Measurements from ENCODE around the gene NUDT13.

The NUDT13 gene

DNA sequence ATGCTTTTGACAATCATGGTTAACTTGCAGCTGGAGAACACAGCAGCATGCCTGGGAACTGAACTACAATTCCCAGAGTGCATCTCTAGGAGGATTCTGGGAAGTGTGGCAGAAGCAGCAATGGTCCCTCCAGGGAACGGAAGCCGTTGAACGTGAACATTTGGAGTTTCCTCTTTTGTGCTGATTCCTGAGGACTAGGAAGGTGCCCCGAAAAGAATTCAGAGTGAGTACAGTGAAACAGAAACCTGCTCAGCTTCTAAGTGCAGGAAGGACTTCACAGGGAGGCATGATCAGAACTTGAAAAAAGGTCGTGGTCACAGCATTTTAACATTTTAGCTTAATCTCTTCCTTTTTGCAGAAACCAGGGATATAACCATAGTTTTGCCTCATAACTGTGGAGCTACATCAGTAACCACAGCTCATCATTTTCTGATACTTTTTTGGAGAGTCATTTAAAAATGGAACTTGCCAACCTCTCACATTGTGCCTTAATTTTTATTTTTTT lies at the start of gene NUDT13:
Gene NUDT13, plus strand, starts transcription at position 111 of the 505 bp plus-strand sequence. CDS start 3,911 bp downstream, outside the sequence.
- peak in 1 of 3 donors; percentile 12 for DNase-seq (ENCODE audit: low read depth in 3 of 3, low spot score in 1 of 3)

DNA sequence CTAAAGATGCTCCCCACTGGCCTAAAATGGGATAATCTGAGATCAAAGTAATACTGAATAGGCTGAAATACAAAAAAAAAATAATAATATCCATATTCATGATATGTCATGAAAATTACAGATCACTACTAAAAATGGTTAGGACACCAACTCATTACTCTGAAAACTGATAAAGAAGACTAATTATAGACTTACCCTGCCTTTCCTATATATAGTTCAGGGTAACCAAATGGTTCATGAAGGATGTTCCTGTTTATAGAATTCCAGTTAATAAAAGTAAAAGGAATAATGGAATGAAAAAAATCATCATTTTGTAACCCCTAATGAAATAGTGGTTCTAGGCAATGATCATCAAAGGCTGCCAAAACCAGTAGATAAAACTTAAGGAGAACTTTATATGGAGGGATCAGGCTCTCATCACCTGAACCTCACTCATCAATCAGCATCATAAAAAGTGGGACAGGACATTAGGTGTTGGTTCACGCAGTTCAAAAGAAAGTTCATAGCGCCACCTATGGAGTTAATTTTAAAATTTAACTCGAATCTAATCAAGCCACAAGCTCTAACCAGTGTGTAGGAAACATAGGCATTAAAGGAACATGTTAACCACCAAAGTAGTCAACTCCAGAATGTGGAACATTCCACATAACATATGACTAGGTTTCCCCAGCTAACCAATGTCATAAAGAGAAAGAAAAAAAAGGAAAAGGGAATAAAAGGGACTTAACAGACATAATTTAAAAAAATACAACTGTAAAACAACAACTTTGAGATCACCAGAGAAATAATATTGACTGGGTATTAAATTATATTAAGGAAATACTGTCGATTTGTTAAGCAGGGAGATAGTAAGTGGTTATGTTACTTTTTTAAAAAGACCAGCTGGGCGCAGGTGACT lies 49.3 kb upstream of the NUDT13 start:
- DNase-seq (ENCODE audit: low read depth in 3 of 3, low spot score in 1 of 3), result no peak

DNA sequence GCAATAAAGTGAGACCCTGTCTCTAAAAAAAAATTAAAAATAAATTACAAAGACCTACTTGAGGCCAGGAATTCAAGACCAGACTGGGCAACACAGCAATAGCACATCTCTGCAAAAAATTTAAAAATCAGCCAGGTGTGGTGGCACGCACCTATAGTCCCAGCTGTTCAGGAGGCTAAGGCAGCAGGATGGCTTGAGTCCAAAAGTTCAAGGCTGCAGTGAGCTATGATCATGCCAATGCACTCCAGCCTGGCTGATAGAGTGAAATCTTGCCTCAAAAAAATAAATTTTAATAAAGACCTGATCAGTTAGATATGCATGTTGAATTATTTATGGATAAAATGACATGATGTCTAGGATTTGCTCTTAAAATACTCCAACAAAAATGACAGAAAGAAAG lies 48.5 kb upstream of the NUDT13 start:
- DNase-seq (ENCODE audit: low read depth in 3 of 3, low spot score in 1 of 3), result no peak

DNA sequence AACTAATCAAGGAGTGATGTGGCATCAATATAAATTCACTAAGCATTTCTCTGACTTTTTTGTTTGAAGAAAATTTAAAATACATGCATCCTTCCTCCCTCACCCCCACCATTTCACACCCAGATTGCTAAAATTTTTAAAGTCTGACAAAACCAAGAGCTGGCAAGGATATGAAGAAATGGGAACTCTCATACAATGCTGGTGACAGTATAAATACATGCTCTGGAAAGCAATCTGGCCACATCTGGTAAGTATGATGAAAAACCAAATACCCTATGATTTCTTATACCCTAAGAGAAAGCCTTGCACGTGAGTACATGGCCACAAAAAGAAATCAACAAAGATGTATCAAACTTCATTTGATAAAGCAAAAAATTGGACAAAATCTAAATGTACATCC lies 44.8 kb upstream of the NUDT13 start:
- no peak for DNase-seq (ENCODE audit: low read depth in 3 of 3, low spot score in 1 of 3)

DNA sequence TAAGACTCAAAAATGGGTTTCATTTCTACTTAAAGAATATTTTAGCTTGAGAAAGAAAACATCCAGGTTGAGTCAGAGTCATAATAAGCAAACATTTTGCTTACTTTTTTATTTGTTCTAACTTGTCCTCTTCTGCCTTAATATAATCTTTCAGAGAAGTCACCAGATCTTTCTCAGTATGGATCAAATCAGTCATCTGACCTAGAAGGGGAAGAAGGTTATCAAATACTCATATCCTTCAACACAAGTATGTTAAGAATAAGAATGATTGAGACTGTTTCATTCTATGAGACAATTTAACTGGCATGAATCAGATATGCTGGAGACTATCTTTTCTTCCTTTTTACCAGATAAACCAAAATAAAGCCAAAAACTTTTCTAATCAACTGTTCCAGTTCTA lies 36.6 kb upstream of the NUDT13 start:
- DNase-seq (ENCODE audit: low read depth in 3 of 3, low spot score in 1 of 3), result no peak

DNA sequence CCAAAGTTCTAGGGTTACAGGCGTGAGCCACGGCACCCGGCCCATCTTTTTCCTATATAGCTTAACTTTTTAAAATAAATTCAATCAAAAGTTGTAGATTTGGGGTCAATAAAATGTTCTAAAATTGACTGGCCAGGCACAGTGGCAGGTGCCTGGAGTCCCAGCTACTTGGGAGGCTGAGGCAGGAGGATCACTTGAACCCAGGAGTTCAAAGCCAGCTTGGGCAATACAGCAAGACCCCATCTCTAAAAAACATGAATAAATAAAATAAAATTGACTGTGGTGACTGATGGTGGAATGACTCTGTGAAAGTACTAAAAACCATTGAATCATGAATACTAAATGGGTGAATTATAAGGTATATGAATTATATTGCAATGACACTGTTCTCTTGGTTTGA lies 34.4 kb upstream of the NUDT13 start:
- DNase-seq (ENCODE audit: low read depth in 3 of 3, low spot score in 1 of 3), result no peak

DNA sequence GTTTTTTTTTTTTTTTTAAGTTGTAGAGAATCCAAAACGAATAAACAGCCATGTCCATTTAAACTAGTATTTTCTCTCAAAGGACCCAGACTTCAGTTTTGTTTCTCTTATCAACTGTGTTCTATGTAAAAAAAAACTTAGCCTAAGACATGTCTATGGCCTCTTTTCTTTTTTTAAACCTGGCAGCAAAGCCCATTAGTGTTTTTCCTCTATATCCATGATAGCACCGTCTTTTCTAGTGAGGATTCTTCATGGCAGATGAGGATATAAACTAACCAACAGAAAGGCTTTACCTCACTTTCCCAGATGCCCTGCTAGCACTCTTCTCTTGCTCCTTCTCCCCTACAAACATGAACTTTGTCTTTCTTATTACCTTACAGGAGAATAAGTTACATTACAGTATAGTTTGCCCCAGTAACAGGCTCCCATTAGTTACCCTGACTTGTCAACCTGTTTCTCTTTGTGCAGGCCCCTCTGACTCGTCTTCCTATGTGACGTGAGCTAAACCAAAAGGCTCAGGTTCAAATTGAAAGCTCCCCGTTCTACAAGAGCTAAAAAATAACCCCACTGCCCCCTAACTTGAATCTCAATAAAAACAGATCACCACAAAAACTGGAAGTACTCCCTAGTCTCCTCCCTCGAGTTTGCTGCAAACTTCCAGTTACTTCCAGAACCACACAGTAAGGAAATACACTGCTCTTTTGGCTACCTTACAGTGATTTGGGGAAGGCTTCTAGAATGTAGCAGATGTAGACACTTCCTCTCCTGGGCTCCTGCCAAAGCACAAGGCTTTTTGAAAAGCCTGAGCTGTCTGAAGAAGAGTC lies 33.7 kb upstream of the NUDT13 start:
- no peak for DNase-seq (ENCODE audit: low read depth in 3 of 3, low spot score in 1 of 3)

DNA sequence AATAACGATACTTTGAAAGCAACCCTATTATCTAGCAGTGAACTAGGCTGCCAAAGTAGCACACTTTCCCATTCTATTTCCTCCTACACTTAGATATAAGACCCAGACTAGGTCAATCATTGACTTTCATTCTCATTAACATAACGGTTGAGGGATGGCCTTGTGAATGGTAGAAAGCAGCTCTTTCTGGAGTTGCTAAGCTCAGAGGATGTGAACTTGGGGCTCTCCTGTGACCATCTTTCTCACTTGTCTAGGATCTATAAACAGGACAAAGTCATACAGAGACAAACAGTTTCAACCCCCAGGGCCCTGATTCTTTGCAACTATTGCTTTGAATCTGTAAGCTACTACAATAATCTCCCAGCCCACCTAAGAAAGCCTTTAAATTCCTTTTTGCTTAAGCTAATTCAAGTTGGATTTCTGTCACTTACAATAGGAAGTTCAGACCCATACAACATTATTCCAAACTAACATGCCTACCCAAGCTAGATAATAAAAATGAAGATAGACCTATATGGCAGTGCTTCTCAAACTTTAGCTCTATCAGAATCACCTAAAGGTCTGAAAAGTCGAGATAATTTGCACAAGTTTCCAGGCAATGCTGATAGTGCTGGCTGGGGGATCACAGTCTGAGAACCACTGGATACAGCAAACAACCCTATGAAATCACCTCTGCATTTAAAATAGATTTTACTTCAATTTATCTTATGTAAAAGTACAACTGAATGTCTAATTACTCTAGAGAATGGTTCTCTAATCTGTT lies 30.3 kb upstream of the NUDT13 start:
- DNase-seq (ENCODE audit: low read depth in 3 of 3, low spot score in 1 of 3), result no peak

DNA sequence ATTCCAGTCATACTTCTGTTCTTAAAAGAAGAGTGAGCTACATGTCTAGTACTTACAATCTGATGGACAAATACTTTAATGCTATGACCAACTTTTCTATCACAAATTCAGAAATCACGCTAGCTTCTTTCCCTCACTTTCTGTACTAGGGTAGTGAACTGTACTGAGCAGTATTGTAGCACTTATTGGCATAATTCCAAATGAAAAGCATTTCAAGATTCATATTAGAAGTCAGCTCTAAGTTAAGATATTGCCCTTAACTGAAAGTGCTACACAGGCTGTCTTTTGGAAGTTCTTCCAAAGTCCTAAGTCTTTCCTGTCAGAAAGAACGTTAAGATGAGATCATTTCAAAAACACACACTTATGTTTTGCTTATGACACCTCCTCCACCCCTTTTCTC lies 27.0 kb upstream of the NUDT13 start:
- DNase-seq (ENCODE audit: low read depth in 3 of 3, low spot score in 1 of 3), result no peak

DNA sequence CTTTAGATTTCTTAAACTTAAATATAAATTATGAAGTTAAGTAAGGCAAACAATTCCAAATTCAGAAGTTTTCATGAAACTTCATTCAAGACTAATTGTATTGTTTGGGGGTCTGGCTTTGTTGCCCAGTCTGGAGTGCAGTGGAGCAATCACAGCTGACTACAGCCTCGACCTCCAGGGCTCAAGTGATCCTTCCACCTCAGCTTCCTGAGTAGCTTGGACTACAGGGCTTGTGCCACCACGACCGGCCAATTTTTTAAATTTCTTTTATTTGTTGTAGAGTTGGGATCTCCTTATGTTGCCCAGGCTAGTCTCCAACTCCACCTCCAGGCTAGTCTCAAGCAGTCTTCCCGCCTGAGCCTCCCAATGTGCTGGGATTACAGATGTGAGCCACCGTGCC lies 26.0 kb upstream of the NUDT13 start:
- no peak for DNase-seq (ENCODE audit: low read depth in 3 of 3, low spot score in 1 of 3)

DNA sequence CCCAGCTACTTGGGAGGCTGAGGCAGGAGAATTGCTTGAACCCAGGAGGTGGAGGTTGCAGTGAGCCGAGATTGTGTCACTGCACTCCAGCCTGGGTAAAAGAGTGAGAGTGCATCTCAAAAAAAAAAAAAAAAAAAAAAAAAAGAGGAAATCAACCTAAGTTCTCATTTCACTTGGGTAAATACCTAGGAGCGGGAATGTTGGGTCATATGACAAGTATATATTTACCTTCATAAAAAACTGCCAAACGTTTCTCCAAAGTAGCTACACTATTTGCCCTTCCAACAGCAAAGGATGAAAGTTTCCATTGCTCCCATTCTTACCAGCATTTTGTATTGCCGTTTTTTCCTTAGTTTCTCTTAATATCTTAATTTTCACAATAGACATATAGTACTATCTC lies 23.4 kb upstream of the NUDT13 start:
- no peak for DNase-seq (ENCODE audit: low read depth in 3 of 3, low spot score in 1 of 3)

DNA sequence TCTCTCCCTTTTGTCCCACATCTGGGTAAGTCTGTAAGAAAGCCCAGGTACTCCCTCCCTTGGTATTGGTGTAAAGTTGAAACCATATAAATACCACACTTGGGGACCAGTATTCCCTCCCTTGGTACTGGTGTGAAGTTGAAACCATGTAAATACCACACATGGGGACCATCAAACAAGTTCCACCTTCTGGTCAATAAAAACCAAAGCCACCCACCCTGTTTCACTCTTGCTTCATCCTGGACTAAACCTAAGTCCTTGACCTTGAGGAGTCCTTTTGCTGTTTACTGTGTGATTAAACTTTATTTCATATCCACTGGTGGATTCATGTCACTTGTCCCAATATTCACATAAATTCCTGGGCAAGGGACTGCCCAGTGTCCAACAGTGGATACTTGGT lies 22.0 kb upstream of the NUDT13 start:
- no peak for DNase-seq (ENCODE audit: low read depth in 3 of 3, low spot score in 1 of 3)

DNA sequence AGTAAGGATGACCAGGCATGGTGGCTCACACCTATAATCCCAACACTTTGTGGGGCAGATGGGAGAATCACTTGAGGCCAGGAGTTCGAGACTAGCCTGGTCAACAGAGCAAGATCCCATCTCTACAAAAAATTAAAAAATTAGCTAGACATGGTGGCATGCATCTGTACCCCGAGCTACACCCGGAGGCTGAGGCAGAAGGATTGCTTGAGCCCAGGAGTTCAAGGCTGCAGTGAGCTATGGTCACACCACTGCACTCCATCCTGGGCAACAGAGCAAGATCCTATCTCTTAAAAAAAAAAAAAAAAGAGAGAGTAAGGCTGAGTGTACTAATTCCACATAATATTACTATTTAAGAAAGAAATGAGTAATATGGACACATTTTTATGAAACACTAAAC lies 17.4 kb upstream of the NUDT13 start:
- DNase-seq (ENCODE audit: low read depth in 3 of 3, low spot score in 1 of 3), result no peak

DNA sequence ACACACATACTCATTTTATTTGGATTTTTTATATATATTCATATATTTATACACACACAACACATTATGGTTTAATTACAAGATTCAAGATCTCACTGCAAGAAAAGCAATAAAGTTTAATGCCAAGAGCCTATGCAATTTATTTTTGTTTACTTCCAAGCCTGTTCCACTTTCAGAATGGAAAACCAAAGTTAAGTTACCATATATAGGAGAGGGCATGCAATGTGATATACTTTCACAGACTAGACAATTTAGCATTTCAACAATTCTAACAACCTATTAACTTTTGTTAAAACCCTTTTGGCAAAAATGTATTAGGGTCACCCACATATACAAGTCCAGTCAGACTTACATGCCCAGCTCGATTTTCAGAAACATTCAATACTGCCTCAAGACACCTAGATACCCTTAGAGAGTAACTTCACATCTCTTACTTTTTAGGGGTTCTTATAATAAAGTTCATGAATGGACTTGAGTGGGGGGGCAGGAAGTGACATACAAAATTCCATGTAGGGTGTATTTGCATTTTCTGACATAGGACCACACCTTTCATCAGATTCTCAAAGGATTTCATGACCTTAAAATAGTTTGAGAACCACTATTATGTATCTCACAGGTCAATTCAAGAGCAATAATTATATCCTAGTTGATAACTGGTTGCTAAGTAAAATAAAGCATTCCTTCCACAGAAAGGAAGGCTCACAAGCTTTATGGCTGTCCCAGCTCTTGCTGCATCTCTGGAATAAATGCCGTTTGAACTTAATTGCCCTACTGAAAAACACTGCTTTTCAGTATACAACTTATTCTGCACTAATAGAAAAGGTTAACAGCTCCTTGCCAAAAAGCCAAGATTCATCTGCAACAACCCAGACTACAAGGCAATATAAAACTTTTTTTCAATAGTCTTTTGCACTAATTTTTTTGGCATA lies 16.1 kb upstream of the NUDT13 start:
- no peak for DNase-seq (ENCODE audit: low read depth in 3 of 3, low spot score in 1 of 3)

DNA sequence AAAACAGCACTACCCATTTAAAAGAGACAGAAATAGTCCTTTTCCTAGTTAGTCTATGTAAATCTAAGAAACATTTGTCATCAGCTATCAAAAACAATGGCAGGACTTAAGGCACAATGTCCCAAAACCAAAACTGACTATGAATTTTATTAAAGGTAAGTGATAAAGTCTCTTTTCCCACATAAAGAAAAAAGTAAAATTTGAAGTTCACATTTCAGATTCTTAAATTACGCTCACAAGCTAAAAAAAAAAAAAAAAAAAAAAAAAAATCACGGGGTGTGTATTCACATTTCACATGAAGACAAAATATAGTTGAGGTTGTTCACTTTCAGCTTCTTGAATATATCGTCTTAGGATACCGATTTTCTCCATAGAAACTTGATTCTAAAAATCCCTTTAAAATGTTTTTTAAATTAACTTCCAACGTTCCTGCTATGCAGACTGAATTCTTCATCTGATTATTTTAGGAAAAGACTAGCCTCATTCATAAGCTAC lies 15.2 kb upstream of the NUDT13 start:
- DNase-seq (ENCODE audit: low read depth in 3 of 3, low spot score in 1 of 3), result no peak

DNA sequence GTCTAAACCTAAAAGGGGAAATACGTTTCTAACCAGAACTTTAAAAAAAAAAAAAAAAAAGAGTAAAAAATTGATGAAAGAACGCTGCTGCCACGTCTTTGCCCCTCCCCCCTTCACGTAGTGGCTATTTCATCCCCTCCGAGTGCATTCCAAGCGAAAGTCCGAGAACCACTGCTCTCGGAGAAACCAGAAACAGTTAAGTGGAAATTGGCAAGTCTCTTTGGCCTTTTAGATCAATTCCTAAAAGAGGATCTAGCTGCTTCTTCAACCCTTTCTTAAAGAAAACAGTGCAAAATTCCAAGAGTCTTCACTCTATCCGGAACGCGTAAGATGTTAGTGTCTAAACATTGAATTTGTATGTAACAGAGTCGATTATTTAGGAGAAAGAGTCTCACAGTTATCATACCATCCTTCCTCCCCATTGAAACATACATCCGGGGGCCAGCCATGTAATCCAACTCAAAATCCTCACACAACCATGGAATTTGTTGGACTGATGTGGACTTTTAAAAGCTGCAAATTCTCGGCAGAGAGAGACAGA lies 14.7 kb upstream of the NUDT13 start:
- peak in 1 of 3 donors; percentile 5 for DNase-seq (ENCODE audit: low read depth in 3 of 3, low spot score in 1 of 3)

DNA sequence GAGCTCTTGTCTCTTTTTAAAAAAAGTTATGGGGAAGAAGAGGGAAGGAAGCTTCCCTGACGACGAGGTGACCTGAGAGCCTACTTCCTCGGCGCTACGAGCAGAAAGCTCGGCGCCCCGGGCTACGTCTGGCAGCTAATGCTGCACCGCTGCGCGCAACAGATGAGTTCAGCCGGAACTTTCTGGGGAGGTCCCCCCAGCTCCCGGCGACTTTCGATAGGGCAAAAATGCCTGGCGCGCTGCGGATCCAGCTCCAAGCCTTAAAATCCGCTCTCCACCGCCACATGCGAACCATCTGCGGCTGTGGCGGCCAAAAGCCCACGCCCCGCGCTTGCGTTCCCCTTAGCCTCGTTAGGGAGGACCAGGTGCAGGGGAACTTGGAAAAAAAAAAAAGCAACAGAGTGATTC lies 14.2 kb upstream of the NUDT13 start:
- peak; percentile 26 to 56 (median 27) for DNase-seq (ENCODE audit: low read depth in 3 of 3, low spot score in 1 of 3)

DNA sequence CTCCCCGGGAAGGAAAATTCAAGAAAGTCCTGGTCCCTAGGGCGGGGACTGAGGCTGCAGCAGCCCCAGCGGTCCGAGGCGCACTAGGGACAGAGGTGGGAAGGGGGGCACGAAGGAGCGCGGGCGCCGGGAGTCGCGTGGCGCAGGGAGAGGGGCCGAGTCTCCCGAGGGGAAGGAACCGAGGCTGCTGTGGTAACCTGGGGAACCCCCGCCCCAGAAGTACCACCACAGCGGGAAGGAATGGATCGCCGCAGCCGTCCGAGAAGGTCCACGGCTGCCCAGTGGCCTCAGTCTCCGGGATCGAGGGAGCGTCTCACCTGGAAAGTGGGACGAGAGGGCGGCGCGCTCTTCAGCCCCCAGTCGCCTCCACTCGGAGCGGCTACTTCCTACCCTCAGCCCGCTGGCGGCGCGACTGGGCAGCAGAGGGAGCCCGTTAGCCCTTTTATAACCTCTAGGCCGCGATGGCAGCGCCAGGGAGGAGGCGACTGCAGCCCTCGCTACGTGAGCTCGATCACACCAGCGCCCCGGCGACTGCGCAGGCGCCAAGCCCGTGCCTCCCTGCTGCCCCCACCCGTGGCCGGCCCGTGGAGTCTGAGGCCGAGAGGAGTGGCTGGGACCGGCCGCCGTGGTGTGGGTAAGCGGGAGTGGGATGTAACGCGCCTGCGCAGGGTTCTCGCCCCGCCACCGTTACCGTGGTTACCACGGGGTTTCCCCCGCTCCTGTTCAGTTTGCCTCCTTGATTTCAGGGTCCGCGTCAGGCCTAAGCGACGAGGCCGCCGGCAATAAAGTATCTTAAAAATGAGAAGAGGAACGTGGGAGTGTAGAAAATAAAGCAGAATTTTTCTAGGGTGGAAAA lies 13.6 kb upstream of the NUDT13 start, which contains the start of gene P4HA1:
Gene P4HA1, minus strand, starts transcription at position 418 of the 856 bp plus-strand sequence. CDS start 21,983 bp downstream, outside the sequence.
- DNase-seq (ENCODE audit: low read depth in 3 of 3, low spot score in 1 of 3), result peak; percentile 95 to 97 (median 97)

DNA sequence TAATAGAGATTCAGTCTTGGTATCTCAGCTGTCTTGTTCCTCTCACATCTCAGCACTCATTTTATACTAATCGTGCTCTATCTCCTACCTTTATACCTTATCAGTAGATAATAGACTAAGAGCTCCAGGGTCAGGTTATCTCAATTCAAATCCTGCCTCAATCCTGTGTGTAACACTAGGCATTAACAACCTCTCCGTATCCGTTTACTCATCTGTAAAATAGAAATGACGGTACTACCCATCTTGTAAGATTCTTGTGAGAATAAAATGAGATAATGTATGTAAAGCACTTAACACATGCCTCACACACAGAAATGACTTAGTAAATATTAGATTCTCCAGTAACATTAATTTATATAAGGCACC lies 13.0 kb upstream of the NUDT13 start:
- no peak for DNase-seq (ENCODE audit: low read depth in 3 of 3, low spot score in 1 of 3)

Measured in stimulated activated CD4-positive, alpha-beta T cell treated with anti-CD3 and anti-CD28 coated beads, TNF-alpha, amount 100 ng/mL, for 1 hour (primary cell).